ENCODE measurements around the gene ZNF697. TPM values are rescaled to one million over a fixed set of nuclear protein-coding genes. Genes with fewer than 3 reads are reported as not detected.
"Not testable (repeated sequence)": the region's sequence is repeated elsewhere in the genome, so short reads cannot be mapped to it uniquely, and the experiment has no call there.

Gene ZNF697
- total RNA-seq, 3 donors from 2014 or later, result 4.2 to 9.5 (median 7.0) TPM

DNA sequence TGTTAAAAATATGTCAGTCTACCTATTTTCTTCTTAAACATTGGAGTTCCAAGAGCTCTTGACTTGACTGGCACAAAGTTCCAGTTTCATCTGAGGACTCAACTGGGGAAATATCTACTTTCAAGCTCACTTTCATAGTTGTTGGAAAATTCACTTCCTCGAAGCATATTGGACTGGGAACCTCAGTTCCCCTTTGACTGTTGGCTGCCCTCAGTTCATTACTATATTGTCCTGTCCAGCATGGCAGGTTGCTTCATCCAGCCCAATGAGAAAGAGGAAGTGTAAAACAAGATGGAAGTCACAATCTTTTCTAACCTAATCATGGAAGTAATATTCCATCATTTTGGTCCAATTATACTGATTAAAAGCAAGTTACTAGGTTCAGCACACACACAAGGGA lies 54.3 kb downstream of the ZNF697 start:
- intact Hi-C loops (cut with DNase I; ENCODE audit: low total_unique reads), result no loop called here
- no peaks in the 10 kb centered on the region for H3K9me3 ChIP-seq
- no peaks in the 10 kb centered on the region for H3K36me3 ChIP-seq
- no peaks in the 10 kb centered on the region for H3K4me1 ChIP-seq
- H3K27me3 ChIP-seq, result no peaks in the 10 kb centered on the region
- TF ChIP-seq POLR2A (IDR thresholded peaks at IDR 0.05) (no peak), CTCF (IDR thresholded peaks at IDR 0.05) (no peak)
- no peak for DNase-seq (ENCODE audit: low spot score in 2 of 2)
- no peak overlapping the region for H3K27ac ChIP-seq
- H3K4me3 ChIP-seq, result no peak overlapping the region

GRCh38 chr1:119590393-119590792 lies 57.7 kb downstream of the ZNF697 start:
- Histone ChIP-seq H3K9me3 (no peaks in the 10 kb centered on the region), H3K36me3 (no peaks in the 10 kb centered on the region), H3K27ac (no peak overlapping the region), H3K4me3 (no peak overlapping the region), H3K27me3 (no peaks in the 10 kb centered on the region), H3K4me1 (no peaks in the 10 kb centered on the region)
- no peak for DNase-seq (ENCODE audit: low spot score in 2 of 2)
- TF ChIP-seq POLR2AphosphoS5 (IDR thresholded peaks at IDR 0.05), result no peak
- TF ChIP-seq CTCF (IDR thresholded peaks at IDR 0.05), result no peak
- TF ChIP-seq POLR2A (IDR thresholded peaks at IDR 0.05), result no peak
- intact Hi-C loops (cut with DNase I; ENCODE audit: low total_unique reads), result no loop called here

GRCh38 chr1:119588621-119589020 lies 59.4 kb downstream of the ZNF697 start:
- Histone ChIP-seq H3K4me3 (no peak overlapping the region), H3K36me3 (no peaks in the 10 kb centered on the region), H3K27ac (no peak overlapping the region), H3K9me3 (no peaks in the 10 kb centered on the region), H3K27me3 (no peaks in the 10 kb centered on the region), H3K4me1 (no peaks in the 10 kb centered on the region)
- DNase-seq (ENCODE audit: low spot score in 2 of 2), result no peak
- TF ChIP-seq CTCF (IDR thresholded peaks at IDR 0.05) (no peak), POLR2AphosphoS5 (IDR thresholded peaks at IDR 0.05) (no peak), POLR2A (IDR thresholded peaks at IDR 0.05) (no peak)
- intact Hi-C loops (cut with DNase I; ENCODE audit: low total_unique reads), result no loop called here

DNA sequence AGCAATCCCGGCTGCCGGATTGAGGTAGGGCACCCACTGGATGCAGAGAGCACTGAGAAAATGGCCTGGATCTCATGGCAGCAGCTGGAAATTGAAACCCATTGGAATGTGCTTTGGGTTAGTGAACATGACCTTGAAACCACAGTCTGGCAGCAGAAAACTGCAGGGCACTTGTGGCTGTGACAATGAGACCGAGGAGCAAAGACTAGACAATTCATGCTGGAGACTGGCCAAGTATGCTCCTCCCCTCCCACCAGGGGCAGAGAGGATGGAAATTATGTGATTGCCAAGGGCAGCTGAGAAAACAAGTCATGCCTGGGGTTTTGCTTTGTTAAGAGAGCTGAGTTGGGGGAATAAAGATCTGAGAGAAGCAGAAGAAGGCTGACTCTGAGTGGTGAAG lies 60.7 kb downstream of the ZNF697 start:
- intact Hi-C loops (cut with DNase I; ENCODE audit: low total_unique reads), result no loop called here
- Histone ChIP-seq H3K27me3 (no peaks in the 10 kb centered on the region), H3K27ac (no peak overlapping the region), H3K4me3 (no peak overlapping the region), H3K9me3 (no peaks in the 10 kb centered on the region), H3K36me3 (no peaks in the 10 kb centered on the region), H3K4me1 (no peaks in the 10 kb centered on the region)
- DNase-seq (ENCODE audit: low spot score in 2 of 2), result no peak
- no peak for TF ChIP-seq POLR2A (IDR thresholded peaks at IDR 0.05)
- no peak for TF ChIP-seq CTCF (IDR thresholded peaks at IDR 0.05)
- no peak for TF ChIP-seq POLR2AphosphoS5 (IDR thresholded peaks at IDR 0.05)

DNA sequence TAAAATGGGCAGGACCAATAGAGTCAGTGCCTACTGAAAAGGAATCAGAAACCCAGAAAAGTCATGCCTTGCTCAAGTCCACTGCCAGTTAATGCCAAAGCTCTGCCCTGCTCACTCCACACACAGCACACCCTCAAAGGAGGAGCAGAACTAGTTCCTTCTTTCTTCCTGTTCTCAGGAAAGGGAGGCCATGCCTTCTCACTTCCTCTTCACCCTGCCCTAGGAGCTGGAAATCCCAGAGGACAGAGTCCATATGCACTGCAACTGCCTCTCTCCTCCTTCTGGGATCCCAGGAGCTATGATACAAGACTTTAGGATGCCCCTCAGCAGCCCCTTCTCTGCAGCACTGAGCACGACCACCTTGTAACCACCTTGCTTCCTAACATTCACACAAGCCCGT lies 62.3 kb downstream of the ZNF697 start:
- H3K36me3 ChIP-seq; DNase-seq (ENCODE audit: low spot score in 2 of 2); H3K27me3 ChIP-seq; H3K27ac ChIP-seq; H3K4me1 ChIP-seq; intact Hi-C loops (cut with DNase I; ENCODE audit: low total_unique reads); H3K4me3 ChIP-seq; H3K9me3 ChIP-seq: not testable (repeated sequence)

- no peak overlapping the region for H3K27ac ChIP-seq
- DNase-seq (ENCODE audit: low spot score in 2 of 2), result peak in 1 of 2 donors; percentile 19
- H3K4me3 ChIP-seq, result no peak overlapping the region
- no peaks in the 10 kb centered on the region for H3K4me1 ChIP-seq
- H3K36me3 ChIP-seq, result no peaks in the 10 kb centered on the region
- intact Hi-C loops (cut with DNase I; ENCODE audit: low total_unique reads), result no loop called here
- TF ChIP-seq CTCF (IDR thresholded peaks at IDR 0.05), result no peak
- TF ChIP-seq POLR2A (IDR thresholded peaks at IDR 0.05), result no peak
- TF ChIP-seq POLR2AphosphoS5 (IDR thresholded peaks at IDR 0.05), result no peak
- no peaks in the 10 kb centered on the region for H3K9me3 ChIP-seq
- no peaks in the 10 kb centered on the region for H3K27me3 ChIP-seq
Measured at GRCh38 chr1:119582801-119583200, 65.3 kb downstream of the ZNF697 start.

DNA sequence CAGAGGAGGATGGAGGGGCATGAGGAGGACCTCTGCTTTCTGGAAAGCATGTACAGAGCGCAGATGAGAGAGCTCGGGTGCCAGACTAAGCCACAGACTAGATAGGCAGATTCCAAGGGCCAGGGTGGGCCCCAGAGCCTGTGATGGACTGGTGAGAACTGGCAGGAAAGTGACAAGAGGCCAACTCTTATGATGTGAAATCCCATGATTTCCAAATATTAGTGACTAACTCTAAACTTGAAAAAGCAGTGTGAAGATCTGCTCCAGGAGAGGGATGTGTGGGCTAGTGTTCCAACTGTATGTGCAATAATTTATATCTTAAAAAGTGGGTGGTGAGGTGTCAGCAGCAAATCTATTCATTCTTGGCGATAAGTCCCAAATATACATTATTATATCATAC lies 67.0 kb downstream of the ZNF697 start:
- DNase-seq (ENCODE audit: low spot score in 2 of 2); H3K4me3 ChIP-seq; H3K9me3 ChIP-seq; H3K27me3 ChIP-seq; intact Hi-C loops (cut with DNase I; ENCODE audit: low total_unique reads); H3K36me3 ChIP-seq; H3K4me1 ChIP-seq; H3K27ac ChIP-seq: not testable (repeated sequence)

Measured in breast epithelium (tissue), 4 donors.